ENCODE measurements around the gene NHS. TPM values are rescaled to one million over a fixed set of nuclear protein-coding genes. Genes with fewer than 3 reads are reported as not detected.

Gene NHS
- total RNA-seq, 1 donor, result 10.5 TPM

GRCh38 chrX:17380221-17380620, 5.2 kb downstream of the NHS start:
- no peaks in the 10 kb centered on the region for H3K36me3 ChIP-seq (ENCODE audit: insufficient read depth, low read length)
- DNase-seq (ENCODE audit: insufficient read length, low spot score, missing footprints), result no peak

GRCh38 chrX:17390419-17390850, 15.4 kb downstream of the NHS start:
- H3K9me3 ChIP-seq (ENCODE audit: low read depth, low read length), result no peaks in the 10 kb centered on the region
- no peak for DNase-seq (ENCODE audit: insufficient read length, low spot score, missing footprints)
- H3K27ac ChIP-seq (ENCODE audit: low read depth, low read length), result no peak overlapping the region
- no peaks in the 10 kb centered on the region for H3K27me3 ChIP-seq (ENCODE audit: insufficient read depth, low read length)
- H3K36me3 ChIP-seq (ENCODE audit: insufficient read depth, low read length), result no peaks in the 10 kb centered on the region
- H2AFZ ChIP-seq (ENCODE audit: low read length), result no peak overlapping the region
- H3K4me3 ChIP-seq (ENCODE audit: insufficient read depth, low read length), result no peak overlapping the region
- no peak overlapping the region for H3K4me2 ChIP-seq (ENCODE audit: insufficient read depth, low read length)
- peaks cover 14% of the 10 kb centered on the region for H4K20me1 ChIP-seq (ENCODE audit: insufficient read depth, low read length)
- TF ChIP-seq CTCF (IDR thresholded peaks at IDR 0.05; ENCODE audit: extremely low read depth, low read depth, low read length), result no peak
- H3K79me2 ChIP-seq (ENCODE audit: insufficient read depth, low read length), result peaks cover 62% of the 10 kb centered on the region
- peaks cover 2% of the 10 kb centered on the region for H3K4me1 ChIP-seq (ENCODE audit: insufficient read depth, low read length)

More at GRCh38 chrX:17380221-17380620, 5.2 kb downstream of the NHS start:
- no peaks in the 10 kb centered on the region for H3K9me3 ChIP-seq (ENCODE audit: low read depth, low read length)
- peaks cover 24% of the 10 kb centered on the region for H4K20me1 ChIP-seq (ENCODE audit: insufficient read depth, low read length)
- H3K4me2 ChIP-seq (ENCODE audit: insufficient read depth, low read length), result no peak overlapping the region
- H3K27ac ChIP-seq (ENCODE audit: low read depth, low read length), result no peak overlapping the region
- peaks cover 59% of the 10 kb centered on the region for H3K79me2 ChIP-seq (ENCODE audit: insufficient read depth, low read length)
- H3K4me3 ChIP-seq (ENCODE audit: insufficient read depth, low read length), result no peak overlapping the region
- peaks cover 3% of the 10 kb centered on the region for H3K4me1 ChIP-seq (ENCODE audit: insufficient read depth, low read length)
- no peak for TF ChIP-seq CTCF (IDR thresholded peaks at IDR 0.05; ENCODE audit: extremely low read depth, low read depth, low read length)
- no peaks in the 10 kb centered on the region for H3K27me3 ChIP-seq (ENCODE audit: insufficient read depth, low read length)
- H2AFZ ChIP-seq (ENCODE audit: low read length), result no peak overlapping the region

GRCh38 chrX:17395154-17395553, 20.2 kb downstream of the NHS start:
- Histone ChIP-seq H4K20me1 (ENCODE audit: insufficient read depth, low read length) (no peaks in the 10 kb centered on the region), H3K4me1 (ENCODE audit: insufficient read depth, low read length) (peaks cover 17% of the 10 kb centered on the region), H3K9me3 (ENCODE audit: low read depth, low read length) (no peaks in the 10 kb centered on the region), H3K4me2 (ENCODE audit: insufficient read depth, low read length) (no peak overlapping the region), H3K27me3 (ENCODE audit: insufficient read depth, low read length) (no peaks in the 10 kb centered on the region), H3K36me3 (ENCODE audit: insufficient read depth, low read length) (no peaks in the 10 kb centered on the region), H3K4me3 (ENCODE audit: insufficient read depth, low read length) (no peak overlapping the region), H3K79me2 (ENCODE audit: insufficient read depth, low read length) (peaks cover 44% of the 10 kb centered on the region), H3K27ac (ENCODE audit: low read depth, low read length) (no peak overlapping the region), H2AFZ (ENCODE audit: low read length) (no peak overlapping the region)
- DNase-seq (ENCODE audit: insufficient read length, low spot score, missing footprints), result no peak
- TF ChIP-seq CTCF (IDR thresholded peaks at IDR 0.05; ENCODE audit: extremely low read depth, low read depth, low read length), result no peak

GRCh38 chrX:17397074-17397473, 22.1 kb downstream of the NHS start:
- H3K36me3 ChIP-seq (ENCODE audit: insufficient read depth, low read length), result no peaks in the 10 kb centered on the region
- no peak overlapping the region for H3K4me2 ChIP-seq (ENCODE audit: insufficient read depth, low read length)
- H4K20me1 ChIP-seq (ENCODE audit: insufficient read depth, low read length), result no peaks in the 10 kb centered on the region
- peaks cover 17% of the 10 kb centered on the region for H3K4me1 ChIP-seq (ENCODE audit: insufficient read depth, low read length)
- H3K9me3 ChIP-seq (ENCODE audit: low read depth, low read length), result no peaks in the 10 kb centered on the region
- H3K27ac ChIP-seq (ENCODE audit: low read depth, low read length), result no peak overlapping the region
- DNase-seq (ENCODE audit: insufficient read length, low spot score, missing footprints), result no peak
- H3K4me3 ChIP-seq (ENCODE audit: insufficient read depth, low read length), result no peak overlapping the region
- TF ChIP-seq CTCF (IDR thresholded peaks at IDR 0.05; ENCODE audit: extremely low read depth, low read depth, low read length), result no peak
- H2AFZ ChIP-seq (ENCODE audit: low read length), result no peak overlapping the region
- H3K79me2 ChIP-seq (ENCODE audit: insufficient read depth, low read length), result peaks cover 33% of the 10 kb centered on the region
- H3K27me3 ChIP-seq (ENCODE audit: insufficient read depth, low read length), result no peaks in the 10 kb centered on the region

Measured in osteoblast (primary cell).